GM19397 (cell line): Measurements from ENCODE around the gene RPS29.

Experiments used
- ATAC-seq: cut with Tn5 transposase; IDR thresholded peaks from one replicate; pipeline ENCODE4 v1.9.1; 2021; ENCODE audit warnings: mild to moderate bottlenecking, moderate library complexity; ENCODE audit not compliant: unreplicated experiment

The RPS29 gene

GRCh38 chr14:49553106-49553505, 33.1 kb downstream of the RPS29 start:
- ATAC-seq, result no peak

DNA sequence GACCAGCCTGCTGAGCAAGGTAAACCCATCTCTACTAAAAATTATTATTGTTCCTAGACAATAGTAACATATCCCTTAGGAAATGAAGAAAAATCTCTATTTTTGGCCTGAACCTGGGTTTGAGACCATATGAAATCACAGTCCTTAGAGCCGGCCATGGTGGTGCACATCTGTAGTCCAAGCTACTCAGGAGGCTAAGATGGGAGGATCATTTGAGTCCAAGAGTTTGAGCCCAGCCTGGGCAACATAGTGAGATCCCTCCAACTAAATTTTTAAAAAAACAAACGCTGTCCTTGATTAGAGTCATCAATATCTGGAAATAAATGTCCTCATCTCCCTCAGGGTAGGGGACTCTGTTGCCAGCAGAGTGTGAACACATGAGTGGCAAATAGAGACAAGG, 34.6 kb downstream of the RPS29 start:
- ATAC-seq, result no peak

- no peak for ATAC-seq
These were observed 35.6 kb downstream of the RPS29 start for GRCh38 chr14:49550286-49551184.

DNA sequence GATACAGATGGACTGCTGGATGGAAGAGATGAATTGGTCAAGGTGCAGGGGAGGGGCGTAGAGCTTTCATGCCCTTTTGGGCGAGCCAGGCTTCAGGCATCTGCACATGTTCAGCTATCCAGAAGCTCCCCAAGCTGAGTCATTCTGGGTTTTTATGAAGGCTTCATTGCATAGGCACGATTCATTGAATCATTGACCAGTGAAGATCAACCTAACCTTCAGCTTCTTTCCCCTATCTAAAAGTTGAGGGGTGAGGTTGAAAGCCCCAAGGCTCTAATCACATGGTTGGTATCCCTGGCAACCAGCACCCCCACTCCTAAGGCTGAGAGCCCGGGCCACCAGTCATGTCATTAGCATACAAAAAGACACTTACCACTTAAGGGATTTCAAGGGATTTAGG, 36.3 kb downstream of the RPS29 start:
- no peak for ATAC-seq

GRCh38 chr14:49549446-49549845, 36.7 kb downstream of the RPS29 start:
- ATAC-seq, result no peak

DNA sequence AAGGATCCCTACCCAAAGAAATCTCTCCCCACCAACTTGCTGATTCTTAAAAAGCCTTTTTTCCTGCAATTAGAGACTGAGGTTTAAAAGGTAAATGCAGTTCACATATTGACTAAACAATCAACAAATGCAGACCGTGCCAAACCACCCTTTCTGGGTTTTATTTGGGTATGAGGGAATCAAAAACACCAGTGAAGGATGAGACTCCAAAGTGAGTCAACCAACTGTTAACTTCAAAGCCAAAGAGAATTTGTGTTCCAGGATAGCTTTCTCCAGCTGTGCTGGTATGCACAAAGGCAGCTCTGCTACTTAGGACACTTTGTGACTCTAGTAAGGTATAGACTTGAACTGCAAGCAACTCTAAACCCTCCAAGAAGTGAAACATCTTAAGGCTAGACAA, 39.4 kb downstream of the RPS29 start:
- ATAC-seq, result no peak

GRCh38 chr14:49545716-49546115, 40.5 kb downstream of the RPS29 start:
- no peak for ATAC-seq

DNA sequence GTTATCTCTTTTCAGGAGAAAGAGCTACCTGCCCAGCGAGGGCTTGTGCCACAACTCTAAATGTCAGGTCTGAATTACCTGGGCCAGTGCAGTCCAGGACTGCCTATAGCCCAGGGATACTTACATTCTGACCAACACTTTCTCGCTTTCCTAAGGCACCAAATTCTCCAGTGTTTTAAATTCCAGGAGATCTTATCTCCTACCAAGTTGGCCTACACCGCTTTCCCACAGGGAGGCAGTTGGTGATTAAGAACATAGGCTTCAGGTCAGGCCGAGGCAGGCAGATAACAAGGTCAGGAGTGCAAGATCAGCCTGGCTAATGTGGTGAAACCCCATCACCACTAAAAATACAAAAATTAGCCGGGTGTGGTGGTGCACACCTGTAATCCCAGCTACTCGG, 41.1 kb downstream of the RPS29 start:
- ATAC-seq, result no peak

- ATAC-seq, result no peak
These were observed 45.1 kb downstream of the RPS29 start for GRCh38 chr14:49541049-49541448.

DNA sequence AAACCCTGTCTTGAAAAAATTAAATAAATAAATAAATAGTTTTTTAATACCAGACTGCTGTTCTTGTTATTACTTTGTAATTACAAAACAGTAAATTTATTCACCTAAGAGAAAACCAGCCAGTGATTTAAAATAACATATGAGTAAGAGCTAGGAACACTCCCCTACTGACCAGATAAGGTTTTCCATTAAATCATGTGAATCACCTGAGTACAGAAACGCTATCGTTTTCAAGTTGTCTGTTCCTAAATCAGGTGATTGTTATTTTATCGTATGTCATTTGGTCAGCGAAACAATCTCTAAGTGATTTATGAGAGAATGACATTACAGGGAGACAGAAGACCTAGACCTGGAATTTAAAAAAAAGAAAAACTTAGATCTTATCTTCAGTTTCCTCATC, 47.3 kb downstream of the RPS29 start:
- ATAC-seq, result no peak
